Right ventricle myocardium superior (tissue), 1 donor: ENCODE results near the gene KCNK4. TPM values are rescaled to one million over a fixed set of nuclear protein-coding genes. Genes with fewer than 3 reads are reported as not detected.
A peak's percentile ranks its signal among the peaks of the same experiment; 100 is the strongest.
"Not testable (repeated sequence)": the region's sequence is repeated elsewhere in the genome, so short reads cannot be mapped to it uniquely, and the experiment has no call there.

ENCODE experiments used
- ATAC-seq: fragments of 200-7000 bp; cut with Tn5 transposase; one replicate; pipeline ENCODE4 v1.9.1; 2020; ENCODE audit warnings: mild to moderate bottlenecking; ENCODE audit not compliant: poor library complexity
- DNase-seq: peaks from one replicate; pipeline ENCODE4 v3.0.0-alpha.2; 2020
- intact Hi-C: fragments of 100-400 bp; cut with DNase I; formaldehyde crosslinking; loops from one replicate; pipeline ENCODE4 v1.11.2; 2022
- long read RNA-seq: library from polyadenylated mRNA; unstranded; transcript quantifications from one replicate; pipeline ENCODE4 v2.0.0, GENCODE V29; 2021
- total RNA-seq: library from RNA; stranded (reverse); fragmentation: NEBNext Ultra II Directional; extraction: Animal tissue kit (Norgen Biotek cat#: 25700); gene quantifications from one replicate; pipeline ENCODE4 v1.2.1, GENCODE V29; 2021
- donor health status: DM: no; HTN: yes; CAD: no; lungs with severe emphysema.

Gene KCNK4
- not detected for total RNA-seq
- long read RNA-seq: 0 reads

- no peak for ATAC-seq
- no peak for DNase-seq
- intact Hi-C loops: no loop called here
These were observed at the start of gene KCNK4 for GRCh38 chr11:64291262-64291751. Gene KCNK4 (plus strand): TSS chr11:64291302. CDS start chr11:64293019, 1,717 bp downstream.

- intact Hi-C loops: no loop called here
These were observed 49.4 kb upstream of the KCNK4 start for GRCh38 chr11:64241491-64242374.

GRCh38 chr11:64243236-64243854 lies 47.8 kb upstream of the KCNK4 start:
- ATAC-seq: no peak
- no peak for DNase-seq
- intact Hi-C loops: no loop called here

More at GRCh38 chr11:64241491-64242374, 49.4 kb upstream of the KCNK4 start:
- ATAC-seq: peak; percentile 3
- DNase-seq: peak; percentile 67

DNA sequence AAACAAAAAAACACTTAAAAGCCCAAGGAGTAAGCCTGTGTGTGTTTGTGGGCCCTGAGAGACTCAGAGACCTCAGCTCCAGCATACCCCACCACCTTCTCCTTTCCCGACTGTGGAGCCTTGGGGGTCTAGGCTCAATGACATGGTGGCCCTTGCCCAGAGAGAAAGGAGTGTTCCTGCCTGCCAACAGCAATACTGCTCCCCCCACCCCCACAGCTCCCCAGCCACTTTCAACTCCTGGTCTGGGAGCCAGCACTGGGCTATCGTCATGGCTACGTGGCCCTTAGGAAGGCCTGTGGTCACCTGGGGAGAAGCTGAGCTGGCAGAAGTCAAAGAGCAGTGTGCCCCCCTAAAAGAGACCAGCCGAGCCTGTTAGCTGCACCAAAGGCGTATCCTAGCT lies 47.0 kb upstream of the KCNK4 start:
- DNase-seq: no peak
- no peak for ATAC-seq
- intact Hi-C loops: no loop called here

- DNase-seq: no peak
- intact Hi-C loops: no loop called here
- no peak for ATAC-seq
These were observed 46.1 kb upstream of the KCNK4 start for GRCh38 chr11:64244966-64245365.

DNA sequence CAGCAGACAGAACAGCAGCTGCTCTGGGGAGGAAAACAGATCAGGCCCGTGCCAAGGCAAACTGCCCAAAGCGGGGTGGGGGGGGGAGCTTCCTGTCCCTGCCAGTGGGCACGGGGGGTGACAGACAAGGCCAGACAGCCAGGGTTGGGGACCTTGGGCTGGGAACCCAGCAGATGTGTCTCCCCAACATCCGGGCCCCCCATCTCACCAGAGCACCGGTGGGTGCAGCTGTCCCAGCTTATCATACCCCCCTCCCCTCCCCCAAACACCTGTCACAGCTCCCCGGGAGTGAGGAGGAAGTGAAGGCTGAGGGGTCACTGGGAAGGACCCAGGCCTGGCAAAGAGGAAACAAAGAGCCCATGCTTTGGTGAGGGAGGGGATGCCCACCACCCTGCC lies 45.7 kb upstream of the KCNK4 start:
- ATAC-seq: no peak
- DNase-seq: no peak
- intact Hi-C loops: no loop called here

DNA sequence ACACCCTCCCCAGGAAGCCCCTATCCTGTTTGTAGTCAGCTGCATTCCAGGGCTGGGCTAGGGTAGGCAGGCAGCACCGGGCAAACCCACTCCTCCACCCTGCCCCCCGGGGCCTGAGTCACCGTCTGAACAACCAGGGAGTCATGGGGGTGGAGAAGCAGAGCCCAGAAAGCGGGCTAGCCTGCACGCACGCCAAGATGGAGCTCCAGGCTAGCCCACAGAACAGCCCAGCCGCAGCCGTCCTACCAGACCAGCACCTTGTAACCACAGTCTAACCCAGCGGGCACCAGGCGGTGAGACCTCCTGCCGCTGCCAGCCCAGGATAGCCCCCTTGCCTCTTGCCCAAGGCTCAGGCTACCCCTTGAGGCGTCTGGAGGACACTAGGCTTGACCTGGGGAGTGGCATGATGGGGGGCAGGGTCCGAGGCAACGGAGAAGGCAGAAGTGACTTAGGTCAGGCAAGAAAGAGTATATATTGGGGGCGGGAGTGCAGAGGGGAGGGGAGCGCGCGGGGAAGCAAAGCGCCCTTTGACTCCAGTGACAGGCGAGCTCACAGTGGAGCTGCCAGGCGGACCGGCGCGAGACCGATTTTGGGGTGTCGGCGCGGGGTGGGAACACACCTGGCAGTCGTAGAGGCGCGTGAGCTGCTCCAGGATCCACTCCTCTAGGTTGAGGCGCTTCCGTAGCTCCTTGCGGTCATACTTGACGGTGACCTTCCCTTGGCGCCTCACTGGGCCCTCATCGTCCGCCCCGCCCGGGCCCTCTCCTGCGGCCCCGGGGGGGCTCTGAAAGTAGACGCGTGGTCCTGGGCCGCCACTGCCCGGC lies 45.1 kb upstream of the KCNK4 start:
- intact Hi-C loops: no loop called here
- DNase-seq (peak; percentile 80), ATAC-seq (no peak)

DNA sequence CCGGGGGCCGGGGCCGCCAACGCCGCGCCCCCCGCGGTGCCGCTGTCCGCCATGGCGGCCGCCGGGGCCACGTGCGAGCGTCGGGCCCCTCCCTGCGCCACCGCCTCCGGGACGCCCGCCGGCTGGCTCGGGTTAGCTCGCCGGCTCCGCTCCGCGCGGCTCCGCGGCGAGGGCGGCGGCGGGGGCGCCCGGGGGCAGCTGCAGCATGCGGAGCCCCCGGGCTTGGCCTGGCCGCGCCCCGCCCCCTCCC lies 44.6 kb upstream of the KCNK4 start:
- intact Hi-C loops, DNase-seq, ATAC-seq: not testable (repeated sequence)

- peak; percentile 80 for ATAC-seq
- intact Hi-C loops: no loop called here
- DNase-seq: peak; percentile 94
These were observed 44.0 kb upstream of the KCNK4 start, which contains the start of gene PPP1R14B for GRCh38 chr11:64246871-64247728. Gene PPP1R14B (minus strand): TSS chr11:64246943. CDS start chr11:64246673, 270 bp downstream.

DNA sequence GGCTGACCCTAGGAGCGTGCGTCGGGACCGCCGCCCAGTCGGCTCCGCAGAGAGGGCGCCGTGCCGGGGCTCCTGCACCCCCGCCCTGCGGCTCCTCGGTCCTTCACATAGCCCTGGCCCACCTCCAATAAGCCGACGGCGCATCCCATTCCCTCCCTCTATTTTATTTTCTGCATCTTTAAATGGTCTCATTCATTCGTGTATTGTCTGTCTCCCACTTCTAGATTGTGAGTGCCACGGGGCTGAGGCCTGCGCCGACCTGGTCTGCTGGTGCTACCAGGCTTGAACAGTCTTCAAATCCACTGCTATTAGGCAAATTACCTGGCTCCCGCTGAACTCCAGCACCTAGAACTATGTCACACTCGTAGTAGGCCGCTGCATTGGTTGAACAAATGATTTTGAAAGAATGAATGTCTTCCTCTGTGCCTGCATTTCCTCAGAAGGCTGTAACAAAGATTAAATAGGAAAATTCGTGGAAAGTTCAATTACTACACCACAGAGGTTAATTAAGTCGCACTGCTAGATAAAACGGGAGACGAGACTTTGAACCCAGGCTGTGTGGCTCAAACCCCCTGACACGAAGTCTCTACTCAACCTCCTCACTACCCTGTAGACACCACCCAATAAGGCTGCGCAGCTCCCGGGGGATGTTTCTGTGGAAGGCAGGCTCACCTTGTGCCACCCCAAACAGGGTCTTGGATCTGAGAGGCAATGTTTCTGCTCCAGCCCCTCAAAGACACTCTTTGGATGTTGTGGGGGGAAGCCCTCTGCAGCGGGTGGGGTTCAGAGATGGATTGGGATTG lies 43.2 kb upstream of the KCNK4 start:
- intact Hi-C loops: no loop called here
- ATAC-seq (peak; percentile 2), DNase-seq (no peak)

GRCh38 chr11:64248578-64248977 lies 42.5 kb upstream of the KCNK4 start:
- ATAC-seq (no peak), DNase-seq (no peak)
- intact Hi-C loops: no loop called here

GRCh38 chr11:64249038-64249437 lies 42.1 kb upstream of the KCNK4 start:
- DNase-seq: no peak
- intact Hi-C loops: no loop called here
- no peak for ATAC-seq

- no peak for ATAC-seq
- no peak for DNase-seq
- intact Hi-C loops: no loop called here
These were observed 41.3 kb upstream of the KCNK4 start for GRCh38 chr11:64249563-64250414.

DNA sequence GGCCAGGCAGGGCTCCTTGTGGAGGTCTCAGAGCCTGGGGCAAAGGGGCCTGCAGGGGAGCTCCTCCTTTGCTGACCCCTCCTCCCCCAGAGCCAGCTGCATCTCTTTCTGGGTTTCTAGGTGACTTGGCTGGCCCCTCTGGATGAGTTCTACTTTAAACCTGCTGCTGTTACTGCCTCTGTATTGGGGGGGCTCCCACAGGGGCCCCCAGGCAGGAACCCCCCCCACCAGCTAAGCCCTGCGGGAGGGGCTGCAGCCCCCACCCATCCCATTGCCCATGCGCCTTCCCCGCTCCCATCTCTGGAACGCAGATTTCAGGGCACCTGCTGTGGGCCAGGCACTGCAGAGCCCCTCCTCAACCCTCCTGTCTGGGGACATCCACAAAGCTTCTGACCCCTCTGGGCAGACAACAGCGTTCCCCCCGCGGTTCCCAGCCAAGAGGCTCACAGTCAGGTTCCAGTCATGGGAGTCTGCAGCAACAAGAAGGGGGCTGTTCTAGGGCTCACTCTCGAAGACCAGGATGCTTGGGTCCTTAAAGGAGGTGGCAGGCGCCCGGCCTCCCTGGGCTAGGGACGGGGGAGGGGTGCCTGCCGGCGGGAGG lies 40.6 kb upstream of the KCNK4 start:
- ATAC-seq (no peak), DNase-seq (no peak)
- intact Hi-C loops: no loop called here

DNA sequence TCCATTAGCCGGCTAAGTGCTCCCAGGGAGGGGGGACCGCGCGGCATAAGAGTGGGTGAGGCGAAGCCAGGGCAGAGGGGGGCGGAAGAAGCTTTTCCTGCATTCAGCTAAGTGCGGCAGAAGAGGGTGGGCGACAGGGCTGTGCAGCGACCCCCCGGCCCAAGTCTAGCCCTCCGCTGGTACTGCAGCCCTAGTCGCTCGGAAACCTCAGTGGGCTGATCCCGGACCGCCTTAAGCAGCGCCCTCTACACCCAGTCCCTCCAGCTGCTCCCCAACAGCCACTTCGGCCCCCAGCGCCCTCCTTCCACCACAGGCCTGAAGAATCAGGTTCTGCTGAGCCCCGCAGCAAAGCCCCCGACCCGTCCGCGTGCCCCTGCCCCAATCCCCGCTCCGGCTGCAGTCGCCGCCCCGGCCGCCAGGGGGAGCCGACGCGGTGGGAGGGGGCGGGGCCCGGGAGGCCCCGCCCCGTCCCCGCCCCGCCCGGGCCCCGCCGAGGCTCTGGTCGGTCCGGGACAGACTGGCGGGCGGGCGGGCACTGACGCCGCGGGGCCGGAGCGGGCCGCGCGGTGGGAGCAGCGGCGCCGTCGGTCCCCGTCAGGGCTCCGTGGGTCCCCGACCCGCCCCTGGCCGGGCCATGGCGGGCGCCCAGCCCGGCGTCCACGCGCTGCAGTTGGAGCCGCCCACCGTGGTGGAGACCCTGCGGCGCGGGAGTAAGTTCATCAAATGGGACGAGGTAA lies 39.9 kb upstream of the KCNK4 start, which contains the start of gene PLCB3:
TSS of gene PLCB3 (plus strand) at position 515 of the 737 bp plus-strand sequence. CDS start at position 635, 120 bp downstream.
- ATAC-seq: peak; percentile 65
- DNase-seq: peak; percentile 73
- intact Hi-C loops: no loop called here

DNA sequence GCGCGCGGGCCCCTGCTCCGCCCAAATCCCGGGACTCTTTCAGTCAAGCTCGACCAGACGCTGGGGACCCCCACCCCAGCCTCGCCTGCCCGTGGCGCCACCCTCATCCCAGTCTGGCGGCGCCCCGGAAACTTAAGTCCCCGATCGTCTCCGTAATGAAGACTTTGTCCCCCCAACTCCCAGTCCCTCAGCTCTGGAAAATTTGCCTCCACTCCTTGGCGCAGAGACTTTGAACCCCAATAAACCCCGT lies 39.4 kb upstream of the KCNK4 start:
- ATAC-seq: no peak
- DNase-seq: no peak
- intact Hi-C loops: no loop called here
